Measurements from ENCODE around the gene STK4.

- TF ChIP-seq CTCF (IDR thresholded peaks at IDR 0.05) (no peak), POLR2A (IDR thresholded peaks at IDR 0.05) (no peak)
Observed at GRCh38 chr20:44938637-44939036, 27.7 kb upstream of the STK4 start.
